GM23248 (cell line): ENCODE data around the gene CNST. TPM values are rescaled to one million over a fixed set of nuclear protein-coding genes. Genes with fewer than 3 reads are reported as not detected.
"Not testable (repeated sequence)": the region's sequence is repeated elsewhere in the genome, so short reads cannot be mapped to it uniquely, and the experiment has no call there.

Experiments used
- DNase-seq: peaks from one replicate; pipeline ENCODE4 v3.0.0-alpha.2; 2015
- H2AFZ ChIP-seq: fragments of 200-600 bp; sonication (generic); 2 replicates; pipeline ENCODE4 v1.6.1; 2016; ENCODE audit warnings: antibody characterized with exemption
- H3F3A ChIP-seq: fragments of 200-600 bp; sonication (generic); 2 replicates; pipeline ENCODE4 v1.6.1; 2016; ENCODE audit warnings: mild to moderate bottlenecking, antibody characterized with exemption, mixed run types; ENCODE audit not compliant: insufficient read depth
- H3K27ac ChIP-seq: fragments of 200-600 bp; sonication (generic); 2 replicates; pipeline ENCODE4 v1.5.1; 2016; ENCODE audit warnings: mild to moderate bottlenecking
- H3K27me3 ChIP-seq: fragments of 200-600 bp; sonication (generic); replicated peaks from 2 replicates; pipeline ENCODE4 v1.6.1; 2016; ENCODE audit warnings: mild to moderate bottlenecking; ENCODE audit not compliant: insufficient read depth
- H3K36me3 ChIP-seq: fragments of 200-600 bp; sonication (generic); 2 replicates; pipeline ENCODE4 v1.6.1; 2016; ENCODE audit warnings: low read depth, mild to moderate bottlenecking
- H3K4me1 ChIP-seq: fragments of 200-600 bp; sonication (generic); 2 replicates; pipeline ENCODE4 v1.6.1; 2016; ENCODE audit warnings: mild to moderate bottlenecking; ENCODE audit not compliant: insufficient read depth
- H3K4me2 ChIP-seq: fragments of 200-600 bp; sonication (generic); one replicate; pipeline ENCODE4 v1.6.1; 2016; ENCODE audit warnings: mild to moderate bottlenecking; ENCODE audit not compliant: unreplicated experiment
- H3K4me3 ChIP-seq: fragments of 200-600 bp; sonication (generic); 2 replicates; pipeline ENCODE4 v1.5.1; 2016; ENCODE audit warnings: mild to moderate bottlenecking
- H3K79me2 ChIP-seq: fragments of 200-600 bp; sonication (generic); 2 replicates; pipeline ENCODE4 v1.6.1; 2016; ENCODE audit warnings: mild to moderate bottlenecking; ENCODE audit not compliant: insufficient read depth
- H3K9ac ChIP-seq: fragments of 200-600 bp; sonication (generic); 2 replicates; pipeline ENCODE4 v1.6.1; 2016; ENCODE audit warnings: mild to moderate bottlenecking
- H3K9me2 ChIP-seq: fragments of 200-600 bp; sonication (generic); 2 replicates; pipeline ENCODE4 v1.6.1; 2016; ENCODE audit warnings: mixed run types, mild to moderate bottlenecking, moderate library complexity; ENCODE audit not compliant: insufficient read depth
- H3K9me3 ChIP-seq: fragments of 200-600 bp; sonication (generic); one replicate; pipeline ENCODE4 v1.6.1; 2017; ENCODE audit warnings: low read depth
- H4K20me1 ChIP-seq: fragments of 200-600 bp; sonication (generic); 2 replicates; pipeline ENCODE4 v1.6.0; 2016; ENCODE audit not compliant: insufficient read depth
- EZH2 ChIP-seq: fragments of 200-600 bp; sonication (generic); IDR thresholded peaks from 2 replicates; pipeline ENCODE4 v1.6.1; 2018; ENCODE audit warnings: antibody characterized with exemption, mild to moderate bottlenecking; ENCODE audit not compliant: insufficient read depth, poor library complexity, severe bottlenecking
- EZH2phosphoT487 ChIP-seq: fragments of 200-600 bp; sonication (generic); IDR thresholded peaks from 2 replicates; pipeline ENCODE4 v1.6.1; 2018; ENCODE audit warnings: antibody characterized with exemption, moderate library complexity, mild to moderate bottlenecking, low read depth; ENCODE audit not compliant: insufficient read depth
- WGBS, 2 experiments: methylation state at CpG; one replicate each; pipeline ENCODE4 v1.1.6; 2015 to 2017; ENCODE audit warnings: low lambda C conversion rate in 2 of 2, low coverage in 1 of 2; ENCODE audit errors: missing lambda C conversion rate in 2 of 2; 5-methylcytosine and 5-hydroxymethylcytosine counted together
- in situ Hi-C: fragments of 300-500 bp; cut with MboI; formaldehyde crosslinking; loops from 2 replicates; pipeline ENCODE4 v1.15.0; 2020
- polyA plus RNA-seq: library from polyadenylated mRNA; unstranded; fragments of >200 nt; fragmentation: Nextera tagmentation; extraction: Ambion mirVana; gene quantifications from 2 replicates; pipeline ENCODE4 v1.2.1, GENCODE V29; 2016
- total RNA-seq: library from RNA; depleted of rRNA; stranded (reverse); fragments of >200 nt; shearing (Covaris generic); gene quantifications from 2 replicates; pipeline ENCODE4 v1.2.3, GENCODE V29; 2014

CNST gene
- total and polyA plus RNA-seq, 2 experiments from 2014 or later = 33.5 to 41.7 TPM

GRCh38 chr1:246583448-246584185 lies 17.4 kb downstream of the CNST start:
- DNase-seq = peak; percentile 51
- peak overlapping the region; percentile 34 for H3K27ac ChIP-seq
- no peaks in the 10 kb centered on the region for H3K9me3 ChIP-seq
- 81 to 83% methylated on average over 6 of the region's 6 CpGs for WGBS, 2 experiments
- H3K36me3 ChIP-seq = peaks cover 18% of the 10 kb centered on the region; the same call in 1 of the 2 replicates
- peaks cover 91% of the 10 kb centered on the region for H3K79me2 ChIP-seq
- no peaks in the 10 kb centered on the region for H3K27me3 ChIP-seq
- no peak overlapping the region for H2AFZ ChIP-seq
- no peak overlapping the region for H3K4me3 ChIP-seq
- peaks cover 37% of the 10 kb centered on the region for H3F3A ChIP-seq
- H3K4me2 ChIP-seq = no peak overlapping the region
- peak overlapping the region; percentile 9; the same call in 1 of the 2 replicates for H3K9ac ChIP-seq
- H4K20me1 ChIP-seq = no peaks in the 10 kb centered on the region
- TF ChIP-seq EZH2phosphoT487 (no peak), EZH2 (no peak)
- H3K9me2 ChIP-seq = no peaks in the 10 kb centered on the region
- H3K4me1 ChIP-seq = peaks cover 64% of the 10 kb centered on the region
- in situ Hi-C loops = no loop called here

GRCh38 chr1:246587032-246587431 lies 20.8 kb downstream of the CNST start:
- peaks cover 28% of the 10 kb centered on the region for H3F3A ChIP-seq
- no peaks in the 10 kb centered on the region for H3K27me3 ChIP-seq
- H3K4me2 ChIP-seq = peak overlapping the region; percentile 90
- no peaks in the 10 kb centered on the region for H3K9me3 ChIP-seq
- peak overlapping the region; percentile 82 for H3K27ac ChIP-seq
- peaks cover 24% of the 10 kb centered on the region; the same call in 1 of the 2 replicates for H3K36me3 ChIP-seq
- H2AFZ ChIP-seq = no peak overlapping the region
- H3K9me2 ChIP-seq = no peaks in the 10 kb centered on the region
- no peak for DNase-seq
- H3K79me2 ChIP-seq = peaks cover 86% of the 10 kb centered on the region
- peak overlapping the region; percentile 66 for H3K9ac ChIP-seq
- WGBS, 2 experiments = 82 to 84% methylated on average over 3 of the region's 3 CpGs
- peaks cover 63% of the 10 kb centered on the region for H3K4me1 ChIP-seq
- H3K4me3 ChIP-seq = peak overlapping the region; percentile 54
- TF ChIP-seq EZH2phosphoT487 (no peak), EZH2 (no peak)
- in situ Hi-C loops = no loop called here
- H4K20me1 ChIP-seq = no peaks in the 10 kb centered on the region

- Histone ChIP-seq H4K20me1 (no peaks in the 10 kb centered on the region), H3K9me3 (no peaks in the 10 kb centered on the region), H3K4me1 (peaks cover 68% of the 10 kb centered on the region), H3K27ac (peak overlapping the region; percentile 82), H3K4me2 (peak overlapping the region; percentile 90), H3K9me2 (no peaks in the 10 kb centered on the region), H3K4me3 (peak overlapping the region; percentile 54), H3K9ac (peak overlapping the region; percentile 66), H3F3A (peaks cover 33% of the 10 kb centered on the region), H2AFZ (no peak overlapping the region), H3K27me3 (no peaks in the 10 kb centered on the region), H3K36me3 (peaks cover 23% of the 10 kb centered on the region; the same call in 1 of the 2 replicates), H3K79me2 (peaks cover 84% of the 10 kb centered on the region)
- peak; percentile 81 for DNase-seq
- TF ChIP-seq EZH2 = no peak
- TF ChIP-seq EZH2phosphoT487 = no peak
- WGBS, 2 experiments = 2 to 3% methylated on average over 3 of the region's 3 CpGs
- in situ Hi-C loops = no loop called here
These were observed 21.4 kb downstream of the CNST start for GRCh38 chr1:246587606-246588005.

GRCh38 chr1:246588159-246588721 lies 22.0 kb downstream of the CNST start:
- TF ChIP-seq EZH2phosphoT487 (no peak), EZH2 (no peak)
- Histone ChIP-seq H3F3A (peaks cover 32% of the 10 kb centered on the region), H3K9ac (peak overlapping the region; percentile 66), H3K4me2 (peak overlapping the region; percentile 90), H3K4me1 (peaks cover 70% of the 10 kb centered on the region), H3K9me2 (no peaks in the 10 kb centered on the region), H3K36me3 (peaks cover 17% of the 10 kb centered on the region; the same call in 1 of the 2 replicates), H2AFZ (no peak overlapping the region), H3K27ac (peak overlapping the region; percentile 82), H3K4me3 (peak overlapping the region; percentile 54), H3K9me3 (no peaks in the 10 kb centered on the region), H3K27me3 (no peaks in the 10 kb centered on the region), H4K20me1 (no peaks in the 10 kb centered on the region), H3K79me2 (peaks cover 78% of the 10 kb centered on the region)
- in situ Hi-C loops = no loop called here
- peak; percentile 89 for DNase-seq
- 0% methylated on average over 2 of the region's 2 CpGs for WGBS, 2 experiments

- H4K20me1 ChIP-seq, H3K27me3 ChIP-seq, in situ Hi-C loops, H3K9ac ChIP-seq, H3K4me2 ChIP-seq, H3K9me3 ChIP-seq, DNase-seq, H3K27ac ChIP-seq, H2AFZ ChIP-seq, H3K9me2 ChIP-seq, H3K4me3 ChIP-seq: not testable (repeated sequence)
- Histone ChIP-seq H3F3A (peaks cover 49% of the 10 kb centered on the region), H3K36me3 (peaks cover 19% of the 10 kb centered on the region; the same call in 1 of the 2 replicates), H3K4me1 (peaks cover 74% of the 10 kb centered on the region), H3K79me2 (peaks cover 78% of the 10 kb centered on the region)
- WGBS, 2 experiments = 99% methylated on average over 9 to 10 of the region's 10 CpGs
These were observed 23.7 kb downstream of the CNST start for GRCh38 chr1:246589919-246590318.
